ENCODE data around the gene LRRFIP2. TPM values are rescaled to one million over a fixed set of nuclear protein-coding genes. Genes with fewer than 3 reads are reported as not detected.

The LRRFIP2 gene
- total and polyA plus RNA-seq, 2 donors (not counting 1 experiment from before 2014, with no cell fraction given): 8.6 to 49.2 TPM

DNA sequence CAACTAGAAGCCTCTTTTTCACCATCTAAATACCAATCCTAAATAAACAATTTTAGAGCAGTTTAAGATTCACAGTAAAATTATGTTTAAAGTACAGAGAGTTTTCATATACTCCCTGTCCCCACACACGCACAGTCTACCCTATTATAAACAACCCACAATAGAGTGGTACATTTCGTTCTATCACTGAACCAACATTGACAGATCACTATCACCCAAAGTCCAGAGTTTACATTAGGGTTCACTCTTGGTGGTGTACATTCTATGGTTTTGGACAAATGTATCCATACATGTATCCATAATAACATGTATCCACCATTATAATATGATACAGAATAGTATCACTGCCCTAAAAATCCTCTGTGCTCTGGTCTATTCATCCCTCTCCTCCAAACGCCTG is 92.1 kb downstream of the LRRFIP2 start:
- Histone ChIP-seq H3K79me2 (ENCODE audit: control insufficient read depth, insufficient read depth, low read length) (no peaks in the 10 kb centered on the region), H3K27me3 (replicated peaks in 1 of 4; ENCODE audit: control extremely low read depth in 1 of 4, control insufficient read depth in 3 of 4, insufficient read depth in 4 of 4, low read length in 3 of 4) (no peaks in the 10 kb centered on the region), H2AFZ (ENCODE audit: insufficient read depth, low read depth, low read length, poor library complexity, severe bottlenecking) (no peak overlapping the region), H3K4me2 (replicated peaks; ENCODE audit: low read depth, low read length, poor library complexity, severe bottlenecking) (no peak overlapping the region), H3K4me1 (ENCODE audit: control insufficient read depth in 2 of 2, insufficient read depth in 2 of 2, low read length in 2 of 2) (no peaks in the 10 kb centered on the region), H3K27ac (ENCODE audit: low read length in 2 of 2) (no peak overlapping the region), H3K9me3 (ENCODE audit: control extremely low read depth in 1 of 3, control insufficient read depth in 2 of 3, insufficient read depth in 1 of 3, low read length in 2 of 3) (no peaks in the 10 kb centered on the region), H4K20me1 (ENCODE audit: control insufficient read depth, insufficient read depth, low read length, poor library complexity, severe bottlenecking) (no peaks in the 10 kb centered on the region), H3K36me3 (replicated peaks in 1 of 2; ENCODE audit: control extremely low read depth in 1 of 2, control insufficient read depth in 1 of 2, extremely low read depth in 1 of 2, insufficient read depth in 2 of 2, low read length in 1 of 2) (peaks cover 0 to 23% of the 10 kb centered on the region in 2 experiments), H3K9ac (ENCODE audit: low read length) (no peak overlapping the region), H3K4me3 (ENCODE audit: control extremely low read depth in 1 of 5, extremely low read depth in 1 of 5, insufficient read depth in 1 of 5, low read depth in 2 of 5, low read length in 4 of 5) (no peak overlapping the region)
- TF ChIP-seq CTCF (IDR thresholded peaks at IDR 0.05) (no peak), EZH2 (IDR thresholded peaks at IDR 0.05; ENCODE audit: borderline replicate concordance, insufficient read depth, low read depth, low read length, poor library complexity, severe bottlenecking) (no peak)
- intact Hi-C loops (cut with micrococcal nuclease): no loop called here
- H3K9me3 Mint-ChIP-seq (ENCODE audit: insufficient read depth): no peaks in the 10 kb centered on the region
- no CpG with 5 or more reads among the region's 3 CpGs for WGBS (ENCODE audit: insufficient coverage)
- H3K4me1 Mint-ChIP-seq: peaks cover 3% of the 10 kb centered on the region
- H3K4me3 Mint-ChIP-seq: no peak overlapping the region
- POLR2A ChIA-PET: interaction anchor here (0.7 kb wide), 1 partner anchor 48 kb away, joined by 7 read pairs; no protein-coding TSS in a partner anchor
- no peaks in the 10 kb centered on the region for H3K27me3 Mint-ChIP-seq
- ATAC-seq (ENCODE audit: low read depth): no peak
- CTCF ChIA-PET: no interaction called here
- H3K27ac Mint-ChIP-seq: no peak overlapping the region
- no peak for DNase-seq

DNA sequence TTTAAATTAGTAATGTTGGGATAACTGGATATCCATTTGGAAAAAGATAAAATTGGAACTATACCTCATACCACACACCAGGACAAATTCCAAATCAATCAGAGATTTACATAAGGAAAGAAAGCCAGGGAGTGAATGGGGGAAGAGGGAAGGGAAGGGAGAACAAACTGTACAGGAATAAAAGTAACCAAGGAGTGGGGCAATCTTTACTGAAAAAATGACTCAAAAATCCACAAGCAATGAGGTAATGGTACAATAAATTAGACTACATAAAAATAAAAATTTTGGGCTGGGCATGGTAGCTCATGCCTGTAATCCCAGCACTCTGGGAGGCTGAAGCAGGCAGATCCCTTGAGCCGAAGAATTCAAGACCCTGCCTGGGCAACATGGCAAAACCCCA is 98.4 kb downstream of the LRRFIP2 start:
- DNase-seq (no peak), ATAC-seq (ENCODE audit: low read depth) (no peak)
- Histone ChIP-seq H3K4me3 (ENCODE audit: control extremely low read depth in 1 of 5, extremely low read depth in 1 of 5, insufficient read depth in 1 of 5, low read depth in 2 of 5, low read length in 4 of 5) (no peak overlapping the region), H3K27ac (ENCODE audit: low read length in 2 of 2) (no peak overlapping the region), H3K79me2 (ENCODE audit: control insufficient read depth, insufficient read depth, low read length) (no peaks in the 10 kb centered on the region), H2AFZ (ENCODE audit: insufficient read depth, low read depth, low read length, poor library complexity, severe bottlenecking) (no peak overlapping the region), H4K20me1 (ENCODE audit: control insufficient read depth, insufficient read depth, low read length, poor library complexity, severe bottlenecking) (no peaks in the 10 kb centered on the region), H3K9me3 (ENCODE audit: control extremely low read depth in 1 of 3, control insufficient read depth in 2 of 3, insufficient read depth in 1 of 3, low read length in 2 of 3) (no peaks in the 10 kb centered on the region), H3K9ac (ENCODE audit: low read length) (no peak overlapping the region), H3K4me1 (ENCODE audit: control insufficient read depth in 2 of 2, insufficient read depth in 2 of 2, low read length in 2 of 2) (no peaks in the 10 kb centered on the region), H3K4me2 (replicated peaks; ENCODE audit: low read depth, low read length, poor library complexity, severe bottlenecking) (no peak overlapping the region), H3K36me3 (replicated peaks in 1 of 2; ENCODE audit: control extremely low read depth in 1 of 2, control insufficient read depth in 1 of 2, extremely low read depth in 1 of 2, insufficient read depth in 2 of 2, low read length in 1 of 2) (peaks cover 0 to 16% of the 10 kb centered on the region in 2 experiments), H3K27me3 (replicated peaks in 1 of 4; ENCODE audit: control extremely low read depth in 1 of 4, control insufficient read depth in 3 of 4, insufficient read depth in 4 of 4, low read length in 3 of 4) (no peaks in the 10 kb centered on the region)
- Mint-ChIP-seq H3K4me1 (no peaks in the 10 kb centered on the region), H3K9me3 (ENCODE audit: insufficient read depth) (no peaks in the 10 kb centered on the region), H3K4me3 (no peak overlapping the region), H3K27ac (no peak overlapping the region), H3K27me3 (no peaks in the 10 kb centered on the region)
- no CpG with 5 or more reads among the region's 1 CpG for WGBS (ENCODE audit: insufficient coverage)
- ChIA-PET CTCF (no interaction called here), POLR2A (no interaction called here)
- intact Hi-C loops (cut with micrococcal nuclease): no loop called here
- TF ChIP-seq CTCF (IDR thresholded peaks at IDR 0.05): no peak

Measured in B cell (primary cell).